Hepatocyte (in vitro differentiated cells): ENCODE results near the gene TTLL5. TPM values are rescaled to one million over a fixed set of nuclear protein-coding genes. Genes with fewer than 3 reads are reported as not detected.

Experiments used
- DNase-seq: peaks from one replicate; pipeline ENCODE4 v3.0.0-alpha.2; 2016; ENCODE audit warnings: low spot score
- H2AFZ ChIP-seq: fragments of 200-600 bp; sonication (generic); 2 replicates; pipeline ENCODE4 v1.6.0; 2016; ENCODE audit warnings: antibody characterized with exemption, mild to moderate bottlenecking
- H3K27ac ChIP-seq: fragments of 200-600 bp; sonication (generic); 2 replicates; pipeline ENCODE4 v1.5.1; 2016; ENCODE audit warnings: mild to moderate bottlenecking
- H3K27me3 ChIP-seq: fragments of 200-600 bp; sonication (generic); 2 replicates; pipeline ENCODE4 v1.6.1; 2016
- H3K36me3 ChIP-seq: fragments of 200-600 bp; sonication (generic); replicated peaks from 2 replicates; pipeline ENCODE4 v1.5.1; 2016; ENCODE audit warnings: low read depth; ENCODE audit not compliant: insufficient read depth
- H3K4me1 ChIP-seq: fragments of 200-600 bp; sonication (generic); 2 replicates; pipeline ENCODE4 v1.5.1; 2016; ENCODE audit warnings: mild to moderate bottlenecking, moderate library complexity; ENCODE audit not compliant: insufficient read depth
- H3K4me2 ChIP-seq: fragments of 200-600 bp; sonication (generic); 2 replicates; pipeline ENCODE4 v1.6.0; 2016
- H3K4me3 ChIP-seq: fragments of 200-600 bp; sonication (generic); 2 replicates; pipeline ENCODE4 v1.5.1; 2016; ENCODE audit warnings: mild to moderate bottlenecking
- H3K79me2 ChIP-seq: fragments of 200-600 bp; sonication (generic); 2 replicates; pipeline ENCODE4 v1.6.0; 2017; ENCODE audit warnings: mild to moderate bottlenecking
- H3K9me2 ChIP-seq: fragments of 200-600 bp; sonication (generic); replicated peaks from 2 replicates; pipeline ENCODE4 v1.6.0; 2017; ENCODE audit warnings: mild to moderate bottlenecking; ENCODE audit not compliant: insufficient read depth
- H3K9me3 ChIP-seq: fragments of 200-600 bp; sonication (generic); 2 replicates; pipeline ENCODE4 v1.5.1; 2016; ENCODE audit warnings: low read depth, mild to moderate bottlenecking
- H4K20me1 ChIP-seq: fragments of 200-600 bp; sonication (generic); 2 replicates; pipeline ENCODE4 v1.6.0; 2016; ENCODE audit warnings: mild to moderate bottlenecking; ENCODE audit not compliant: insufficient read depth, poor library complexity, severe bottlenecking
- CTCF ChIP-seq: fragments of 200-600 bp; sonication (generic); IDR thresholded peaks from 2 replicates; pipeline ENCODE4 v1.5.1; 2016; ENCODE audit warnings: antibody characterized with exemption, mild to moderate bottlenecking; ENCODE audit not compliant: poor library complexity
- EZH2 ChIP-seq: fragments of 200-600 bp; sonication (generic); IDR thresholded peaks from 2 replicates; pipeline ENCODE4 v1.6.1; 2016; ENCODE audit warnings: antibody characterized with exemption, mild to moderate bottlenecking, borderline replicate concordance
- EZH2phosphoT487 ChIP-seq: fragments of 200-600 bp; sonication (generic); IDR thresholded peaks from one replicate; pipeline ENCODE4 v1.6.1; 2018; ENCODE audit warnings: antibody characterized with exemption, mild to moderate bottlenecking, low read depth, moderate library complexity; ENCODE audit not compliant: unreplicated experiment, severe bottlenecking
- WGBS: methylation state at CpG from one replicate; pipeline ENCODE4 v1.1.6; 2016; ENCODE audit warnings: low lambda C conversion rate; ENCODE audit errors: missing lambda C conversion rate; 5-methylcytosine and 5-hydroxymethylcytosine counted together
- polyA plus RNA-seq: library from polyadenylated mRNA; unstranded; fragments of >200 nt; fragmentation: Nextera tagmentation; extraction: Ambion mirVana; gene quantifications from 2 replicates; pipeline ENCODE4 v1.2.1, GENCODE V29; 2016
- total RNA-seq: library from RNA; depleted of rRNA; stranded (reverse); fragments of >200 nt; gene quantifications from 2 replicates; pipeline ENCODE4 v1.2.3, GENCODE V29; 2014

The TTLL5 gene
- total and polyA plus RNA-seq, 2 experiments from 2014 or later, result 8.9 to 11.1 TPM

DNA sequence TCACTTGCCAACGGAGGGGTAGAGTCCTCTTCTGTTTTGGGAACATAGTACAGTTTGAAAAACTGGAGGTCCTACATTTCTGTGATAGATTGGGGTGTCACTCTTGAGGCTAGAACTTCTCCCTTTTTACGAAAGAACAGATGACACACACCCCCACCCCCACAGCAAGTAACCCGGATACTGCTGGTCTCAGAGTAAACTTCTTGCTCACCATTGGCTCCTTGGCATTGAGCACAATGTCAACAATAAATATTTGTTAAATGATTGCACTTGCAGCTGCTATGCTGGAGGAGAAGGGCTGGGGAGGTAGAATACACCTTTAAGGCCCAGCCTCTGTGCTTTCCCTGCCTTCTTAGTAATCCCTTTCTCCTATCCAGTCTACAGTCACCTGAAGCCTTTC is 170.9 kb downstream of the TTLL5 start:
- 25% methylated on average over 3 of the region's 3 CpGs for WGBS
- DNase-seq, result peak; percentile 44
- Histone ChIP-seq H3K4me1 (peaks cover 23% of the 10 kb centered on the region), H3K79me2 (no peaks in the 10 kb centered on the region), H3K36me3 (no peaks in the 10 kb centered on the region), H3K27ac (peak overlapping the region; percentile 91), H2AFZ (peak overlapping the region; percentile 26), H3K9me2 (no peaks in the 10 kb centered on the region), H3K4me2 (peak overlapping the region; percentile 67), H4K20me1 (no peaks in the 10 kb centered on the region), H3K9me3 (no peaks in the 10 kb centered on the region), H3K27me3 (no peaks in the 10 kb centered on the region), H3K4me3 (no peak overlapping the region)
- TF ChIP-seq EZH2 (no peak), CTCF (no peak), EZH2phosphoT487 (no peak)

DNA sequence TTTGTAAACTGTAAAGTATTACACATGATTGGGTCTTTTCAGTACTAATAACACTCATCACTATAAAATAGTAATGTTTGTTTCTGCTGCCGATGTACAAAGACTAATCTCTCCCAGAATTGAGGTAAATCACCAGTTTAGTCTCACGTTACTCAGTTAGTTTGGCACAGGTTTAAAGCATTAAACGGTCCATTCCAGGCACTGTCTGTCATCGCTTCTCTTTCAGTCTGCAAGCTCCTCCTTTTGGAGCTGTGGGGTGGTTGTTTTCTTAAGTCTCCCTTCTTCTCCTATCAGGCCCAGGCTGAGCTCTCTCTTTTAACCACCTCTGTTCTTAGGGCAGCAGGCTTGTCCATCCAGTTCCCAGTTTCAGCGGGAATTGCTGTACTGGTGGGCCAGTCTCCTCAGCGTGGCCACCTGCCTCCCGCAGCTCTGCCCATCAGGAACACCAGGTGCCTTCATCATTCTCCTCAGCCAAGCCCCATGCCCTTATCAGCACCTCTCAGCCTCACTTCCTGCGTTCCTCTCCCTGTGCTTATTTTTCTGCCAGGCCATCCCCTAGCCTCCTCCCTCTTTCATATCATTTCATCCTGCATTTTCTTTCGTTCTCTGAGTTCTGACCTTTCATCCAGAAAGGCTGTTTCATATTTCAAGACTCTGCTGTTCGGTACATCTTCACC is 171.7 kb downstream of the TTLL5 start:
- TF ChIP-seq EZH2 (no peak), EZH2phosphoT487 (no peak), CTCF (no peak)
- Histone ChIP-seq H3K27ac (peak overlapping the region; percentile 91), H2AFZ (no peak overlapping the region), H3K9me2 (no peaks in the 10 kb centered on the region), H3K4me1 (peaks cover 23% of the 10 kb centered on the region), H3K27me3 (no peaks in the 10 kb centered on the region), H3K36me3 (no peaks in the 10 kb centered on the region), H3K4me3 (no peak overlapping the region), H4K20me1 (no peaks in the 10 kb centered on the region), H3K4me2 (peak overlapping the region; percentile 5), H3K9me3 (no peaks in the 10 kb centered on the region), H3K79me2 (no peaks in the 10 kb centered on the region)
- 64% methylated on average over 10 of the region's 10 CpGs for WGBS
- DNase-seq, result no peak

DNA sequence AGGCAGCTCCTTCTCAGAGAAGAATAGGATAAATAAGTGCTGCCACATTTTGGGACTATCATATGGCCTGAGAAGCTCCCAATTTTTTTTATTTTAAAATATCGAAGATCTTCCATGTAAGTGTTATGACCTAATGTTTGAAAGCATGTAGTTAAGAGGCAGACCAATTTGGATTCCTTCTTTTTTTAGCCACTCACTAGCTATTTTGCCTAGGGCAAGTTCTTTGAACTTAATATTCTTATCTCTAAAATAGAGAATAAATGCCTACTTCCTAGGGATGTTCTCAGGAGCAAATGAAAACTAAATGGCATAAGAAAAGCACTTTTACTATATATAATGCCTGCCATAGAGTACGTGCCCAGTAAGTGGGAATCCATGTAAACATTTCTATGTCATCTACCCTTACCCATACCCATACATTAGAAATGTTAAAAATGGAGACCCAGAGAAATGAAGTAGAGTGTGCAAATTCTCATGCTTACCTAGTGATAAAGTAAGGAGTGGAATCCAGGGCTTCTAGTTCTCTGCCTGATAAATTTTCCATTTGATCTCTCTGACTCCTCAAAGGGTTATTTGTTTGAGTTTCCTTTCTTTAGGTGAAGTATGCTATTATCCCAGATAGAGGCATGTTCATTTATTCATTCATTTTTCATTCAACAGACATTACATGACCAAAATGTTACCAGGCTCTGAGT is 172.4 kb downstream of the TTLL5 start:
- DNase-seq, result no peak
- Histone ChIP-seq H3K27me3 (no peaks in the 10 kb centered on the region), H3K9me2 (no peaks in the 10 kb centered on the region), H3K27ac (peak overlapping the region; percentile 91), H4K20me1 (no peaks in the 10 kb centered on the region), H3K9me3 (no peaks in the 10 kb centered on the region), H2AFZ (no peak overlapping the region), H3K4me2 (peak overlapping the region; percentile 5), H3K4me1 (peaks cover 23% of the 10 kb centered on the region), H3K79me2 (no peaks in the 10 kb centered on the region), H3K4me3 (no peak overlapping the region), H3K36me3 (no peaks in the 10 kb centered on the region)
- no peak for TF ChIP-seq CTCF
- 70% methylated on average over 2 of the region's 2 CpGs for WGBS
